IPS DF 4.7 (cell line): ENCODE data around the gene SERTAD2.

Experiments
- DNase-seq: peaks from one replicate; pipeline ENCODE4 v3.0.0-alpha.2; 2013; ENCODE audit warnings: low spot score; ENCODE audit errors: extremely low read depth

SERTAD2 gene

GRCh38 chr2:64586054-64586453 lies 67.7 kb downstream of the SERTAD2 start:
- DNase-seq = no peak

GRCh38 chr2:64582774-64583340 lies 70.9 kb downstream of the SERTAD2 start:
- no peak for DNase-seq

GRCh38 chr2:64581777-64582539 lies 71.8 kb downstream of the SERTAD2 start:
- DNase-seq = no peak
